CD4-positive, alpha-beta T cell treated with Interleukin-4 for 1 hour (primary cell): ENCODE results near the gene JAKMIP1.
A peak's percentile ranks its signal among the peaks of the same experiment; 100 is the strongest.

Experiments used
- DNase-seq, 2 donors: peaks; one replicate each; pipeline ENCODE4 v3.0.0-alpha.2; 2020 to 2022

JAKMIP1 gene

DNA sequence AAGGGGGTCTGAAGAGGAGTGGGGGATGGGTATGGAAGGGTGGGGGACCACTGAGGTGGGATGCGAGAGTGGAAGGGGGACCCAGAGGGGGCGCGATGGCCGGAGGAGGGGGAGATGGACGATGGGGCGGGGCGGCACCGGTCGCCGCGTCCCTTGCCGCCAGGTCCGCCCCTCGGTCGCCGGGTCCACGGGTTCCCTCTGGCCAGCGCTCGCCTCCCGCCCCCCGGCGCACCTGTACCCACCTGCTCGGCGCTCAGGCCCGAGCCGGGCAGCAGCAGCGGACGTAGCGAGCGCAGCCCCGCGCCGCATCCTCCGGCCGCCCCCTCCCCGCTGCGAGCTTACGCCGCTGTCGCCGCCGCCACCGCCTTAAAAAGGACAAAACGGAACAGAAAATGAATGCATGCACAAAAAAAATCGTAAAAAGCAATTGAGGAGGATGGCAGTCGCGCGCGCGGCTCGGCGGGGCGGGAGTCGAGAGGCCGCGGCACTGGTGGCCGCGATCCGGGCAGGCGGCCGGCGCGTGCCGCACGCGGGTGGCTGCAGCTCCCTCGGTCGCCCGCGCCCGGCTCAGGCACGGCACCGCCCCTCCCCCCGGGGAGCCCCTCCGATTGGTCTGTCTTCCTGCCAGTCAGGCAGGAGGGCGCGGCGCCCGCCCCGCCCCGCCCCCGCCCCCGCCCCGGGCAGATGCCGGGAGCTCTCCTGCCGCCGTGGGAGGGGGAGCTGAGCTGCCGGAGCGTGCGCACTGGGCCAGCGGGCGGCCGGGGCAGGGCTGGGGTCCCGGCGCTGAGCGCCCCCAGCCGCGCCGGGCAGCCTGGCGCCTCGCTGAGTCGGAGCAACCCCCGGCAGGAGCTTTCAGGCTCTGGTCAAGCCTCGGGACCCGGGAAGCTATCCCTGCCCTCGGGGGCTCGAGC lies at the start of gene JAKMIP1:
Gene JAKMIP1 (minus strand): TSS at position 539 of the 911 bp plus-strand sequence. CDS start 87,699 bp downstream, outside the sequence.
- DNase-seq: peak; percentile 79 to 92

DNA sequence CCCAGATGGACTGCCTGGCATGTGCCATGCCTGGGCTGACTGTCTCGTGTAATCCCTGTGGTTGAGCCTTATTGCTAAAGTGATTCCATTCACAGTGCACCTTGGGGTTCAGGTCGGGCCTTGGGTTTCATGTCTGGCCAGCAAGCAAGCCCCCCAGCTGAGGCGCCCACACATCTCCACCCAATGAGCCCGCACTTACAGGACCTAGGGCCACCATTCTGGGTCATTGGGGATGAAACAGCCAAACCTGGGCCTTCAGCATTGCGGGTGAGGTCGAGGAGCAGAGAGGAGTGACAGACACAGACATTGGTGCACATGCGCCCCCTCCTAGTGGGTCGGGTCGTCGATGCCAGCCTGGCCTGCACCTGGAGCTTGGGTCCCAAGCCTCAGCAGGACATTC lies 48.0 kb upstream of the JAKMIP1 start:
- DNase-seq: no peak

DNA sequence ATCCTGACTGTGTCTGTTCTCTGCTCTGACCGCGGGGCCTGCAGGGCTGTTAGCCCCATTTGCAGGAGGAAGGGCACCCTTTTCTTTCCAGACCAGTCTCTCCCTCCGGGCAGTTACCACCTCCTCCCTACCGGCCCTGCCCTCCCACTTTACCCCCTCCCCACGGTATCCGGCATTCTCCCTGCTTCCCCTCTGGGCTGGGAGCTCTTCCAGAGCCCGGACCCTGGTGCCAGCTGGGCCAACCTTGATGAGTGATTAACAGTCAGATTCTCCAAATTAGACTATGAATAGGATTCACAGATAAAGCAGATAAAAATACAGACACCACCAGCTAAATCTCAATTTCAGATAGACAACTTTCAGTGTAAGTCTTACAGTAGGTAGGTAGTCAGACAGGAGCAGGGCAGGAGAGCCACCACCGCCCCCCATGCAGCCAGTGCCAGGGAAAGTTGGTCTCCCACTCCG lies 45.9 kb upstream of the JAKMIP1 start:
- DNase-seq: no peak

GRCh38 chr4:6245246-6246169 lies 45.2 kb upstream of the JAKMIP1 start:
- no peak for DNase-seq

DNA sequence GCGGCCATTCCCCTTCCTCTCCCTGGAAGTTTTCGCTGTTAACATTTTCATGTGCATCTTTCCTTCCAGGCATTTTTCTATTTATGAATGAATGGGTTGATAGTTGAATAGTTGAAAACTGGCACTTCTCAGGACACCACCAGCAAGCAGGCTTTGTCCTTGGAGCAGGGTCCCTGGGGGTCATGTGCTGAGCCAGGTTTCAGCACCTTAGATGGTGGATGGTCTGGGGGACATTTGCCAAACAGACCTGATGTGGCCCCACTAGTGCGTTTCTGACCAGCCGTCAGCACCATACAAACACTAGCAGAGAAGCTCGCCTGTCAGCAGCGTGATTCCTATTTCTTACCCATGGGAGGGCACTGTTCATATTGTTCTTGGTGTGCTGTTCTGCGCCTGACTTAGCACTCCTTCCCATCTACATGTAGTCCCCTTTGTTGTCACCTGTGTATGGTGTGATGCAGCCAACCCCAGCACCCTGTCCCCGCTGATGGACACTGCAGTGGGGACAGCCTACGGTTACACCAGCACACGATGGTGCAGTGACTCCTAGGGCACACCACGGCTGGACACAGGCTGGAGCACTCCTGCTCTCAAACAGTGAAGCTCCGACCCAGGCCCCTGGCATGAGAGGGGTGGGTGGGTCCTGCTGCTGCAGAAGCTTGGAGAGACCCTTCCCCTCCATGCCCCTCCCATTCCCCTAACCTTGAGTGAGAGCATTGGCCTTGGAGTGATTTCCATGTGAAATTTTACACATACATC lies 42.1 kb upstream of the JAKMIP1 start:
- DNase-seq: no peak

- no peak for DNase-seq
These were observed 40.9 kb upstream of the JAKMIP1 start for GRCh38 chr4:6241062-6241845.

GRCh38 chr4:6239968-6240367 lies 39.6 kb upstream of the JAKMIP1 start:
- DNase-seq: no peak

DNA sequence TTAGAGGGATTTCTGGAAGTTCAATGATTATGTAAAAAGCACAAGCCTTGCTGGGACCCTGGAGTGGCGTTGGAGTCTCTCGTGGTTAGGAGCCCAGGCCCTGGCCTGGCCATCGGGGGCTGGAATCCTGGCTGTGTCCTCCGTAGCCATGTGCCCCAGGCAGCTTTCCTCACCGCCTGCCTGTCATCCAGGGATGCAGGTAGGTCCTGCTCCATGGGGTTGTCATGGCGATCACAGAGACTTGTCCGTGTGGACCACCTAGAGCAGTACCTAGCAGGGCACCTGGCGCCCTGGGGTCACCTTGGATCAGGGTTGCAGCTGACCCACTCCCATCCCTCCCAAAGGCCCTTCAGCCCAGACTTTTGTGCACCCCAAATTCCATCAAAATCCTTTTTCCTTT lies 39.1 kb upstream of the JAKMIP1 start:
- DNase-seq: no peak

DNA sequence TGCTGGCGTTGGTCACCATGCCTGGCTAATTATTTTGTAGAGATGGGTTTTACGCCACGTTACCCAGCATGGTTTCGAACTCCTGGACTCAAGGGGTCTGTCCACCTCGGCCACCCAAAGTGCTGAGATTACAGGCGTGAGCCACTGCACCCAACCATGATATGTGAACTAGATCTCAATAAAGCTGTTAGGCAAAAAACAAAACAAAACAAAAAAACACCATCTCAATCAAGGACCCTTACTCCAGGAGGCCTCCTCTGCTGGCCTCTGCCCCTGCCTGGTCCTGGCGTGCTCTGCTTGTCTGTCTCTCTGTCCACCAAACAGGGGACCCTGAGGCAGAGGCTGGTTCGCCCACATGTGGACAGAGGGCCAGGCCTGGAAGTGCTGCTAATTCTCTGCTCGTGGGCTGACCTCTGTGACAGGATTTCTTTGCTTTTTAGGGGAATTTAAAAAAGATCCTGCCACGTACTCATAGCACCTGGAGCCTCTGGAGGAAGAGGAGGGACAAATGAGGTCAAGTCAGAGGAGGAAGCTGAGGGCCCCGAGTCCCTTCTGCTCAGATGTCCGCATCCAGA lies 36.6 kb upstream of the JAKMIP1 start:
- peak in 1 of 2 donors; percentile 3 for DNase-seq

DNA sequence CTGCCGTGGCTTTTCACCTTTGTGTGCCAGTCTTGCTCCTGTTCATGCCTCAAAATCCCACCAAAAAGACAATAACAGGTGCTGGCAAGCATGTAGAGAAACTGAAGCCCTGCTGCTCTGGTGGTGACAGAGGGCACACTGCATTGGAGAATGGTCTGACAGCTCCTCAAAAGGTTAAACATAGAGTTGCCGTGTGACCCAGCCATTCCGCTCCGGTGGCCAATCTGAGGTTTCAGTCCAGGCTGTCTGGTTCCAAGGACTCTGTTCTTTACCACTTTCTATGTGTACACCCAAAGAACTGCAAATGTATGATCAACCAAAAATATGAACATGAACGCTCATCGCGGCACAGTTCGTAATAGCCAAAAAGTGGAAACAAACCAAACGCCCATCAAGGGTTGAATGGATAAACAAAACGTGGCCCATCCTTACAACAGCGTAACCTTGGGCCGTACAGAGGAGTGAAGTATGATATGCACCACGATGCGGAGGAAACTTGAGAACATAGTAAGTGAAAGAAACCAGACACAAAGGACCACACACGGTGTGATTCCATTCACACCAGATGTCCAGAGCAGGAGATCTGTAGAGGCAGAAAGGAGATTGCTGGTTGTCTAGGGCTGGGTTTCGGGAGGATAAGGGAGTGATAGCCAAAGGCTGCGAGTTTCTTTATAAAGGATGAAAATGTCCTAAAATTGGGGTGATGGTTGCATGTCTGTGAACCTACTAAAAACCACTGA lies 35.7 kb upstream of the JAKMIP1 start:
- DNase-seq: peak in 1 of 2 donors; percentile 4

DNA sequence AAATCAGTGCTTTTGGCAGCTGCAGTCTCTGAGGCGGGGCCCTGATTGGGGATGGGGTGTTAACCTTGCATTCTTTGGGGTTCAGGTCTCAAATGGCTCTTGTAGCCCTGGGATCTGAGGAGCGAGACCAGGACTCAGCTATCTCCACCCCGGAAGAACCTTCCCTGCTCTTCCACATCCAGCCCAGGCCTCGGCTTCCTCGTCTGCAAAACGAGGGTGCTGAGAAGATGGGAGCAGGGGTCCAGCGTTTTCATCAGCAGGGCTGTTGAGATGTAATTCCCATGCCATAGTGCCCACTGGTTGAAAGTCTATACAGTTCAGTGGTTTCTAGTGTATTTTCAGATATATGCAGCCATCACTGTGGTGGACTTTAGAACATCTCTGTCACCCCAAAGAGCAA lies 34.7 kb upstream of the JAKMIP1 start:
- DNase-seq: no peak

DNA sequence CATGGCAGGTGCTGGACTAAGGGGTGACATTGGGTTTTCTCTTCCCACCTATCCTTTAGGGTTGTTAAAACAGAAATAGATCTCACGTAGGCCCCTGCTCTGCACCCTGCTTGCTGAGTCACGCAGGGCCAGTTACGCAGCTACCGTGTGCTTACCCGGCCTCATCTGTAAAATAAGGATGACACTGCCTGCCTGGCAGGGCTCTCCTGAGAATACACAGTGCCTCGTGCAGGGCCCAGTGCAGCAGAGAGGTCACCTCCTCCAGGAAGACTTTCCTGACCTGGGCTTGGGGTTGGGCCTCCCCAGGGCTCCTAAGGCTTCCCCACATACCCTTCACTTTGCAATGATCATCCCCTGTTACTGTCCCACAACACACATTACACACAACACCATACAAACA lies 33.6 kb upstream of the JAKMIP1 start:
- DNase-seq: peak in 1 of 2 donors; percentile 2

- peak in 1 of 2 donors; percentile 4 for DNase-seq
These were observed 32.8 kb upstream of the JAKMIP1 start for GRCh38 chr4:6232836-6233785.

GRCh38 chr4:6231663-6232165 lies 31.4 kb upstream of the JAKMIP1 start:
- DNase-seq: peak in 1 of 2 donors; percentile 3

- peak in 1 of 2 donors; percentile 6 for DNase-seq
These were observed 30.7 kb upstream of the JAKMIP1 start for GRCh38 chr4:6230827-6231662.

GRCh38 chr4:6230502-6230785 lies 30.1 kb upstream of the JAKMIP1 start:
- DNase-seq: no peak

DNA sequence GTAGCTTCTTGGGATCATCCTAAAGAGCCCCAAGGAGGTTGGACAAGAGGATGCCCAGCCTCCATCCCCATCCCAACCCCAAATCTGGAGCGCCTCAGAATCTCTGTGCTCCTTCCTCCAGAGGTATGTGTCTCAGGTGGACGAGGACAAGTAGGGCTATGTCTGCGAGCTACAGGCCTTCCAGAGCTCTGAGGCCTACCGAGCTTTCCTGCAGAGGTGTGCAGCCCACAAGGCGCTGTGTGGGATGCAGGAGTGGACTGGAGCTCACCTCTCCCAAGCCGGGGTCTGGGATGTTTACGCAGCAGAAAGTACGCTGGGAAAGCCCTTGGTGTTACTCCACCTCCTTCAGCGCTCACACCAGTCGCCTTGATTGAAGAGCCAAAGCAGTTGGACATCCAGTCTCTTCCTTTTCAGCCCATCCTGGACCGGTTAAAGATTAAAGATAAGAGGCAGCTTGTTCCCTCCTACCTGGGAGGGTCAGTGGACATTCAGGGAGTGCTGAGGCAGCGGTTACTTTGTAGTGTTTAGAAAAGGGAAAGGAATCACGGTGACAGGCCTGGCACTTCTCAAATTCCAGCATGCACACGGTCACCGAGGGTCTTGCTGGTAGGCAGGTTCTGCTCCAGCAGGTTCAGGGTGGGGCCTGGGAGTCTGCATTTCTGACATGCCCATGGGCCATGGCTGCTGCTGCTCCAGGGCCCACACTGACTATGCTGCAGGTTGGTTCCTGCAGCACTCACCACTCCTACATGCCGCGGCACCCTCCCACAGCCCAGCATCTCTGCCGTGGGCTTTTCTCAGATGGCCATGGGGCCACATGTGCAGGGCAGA lies 29.5 kb upstream of the JAKMIP1 start:
- DNase-seq: no peak

GRCh38 chr4:6229095-6229494 lies 28.7 kb upstream of the JAKMIP1 start:
- DNase-seq: no peak
